Omental fat pad (tissue), 4 donors: ENCODE measurements around the gene VMP1. TPM values are rescaled to one million over a fixed set of nuclear protein-coding genes. Genes with fewer than 3 reads are reported as not detected.
"Not testable (repeated sequence)": the region's sequence is repeated elsewhere in the genome, so short reads cannot be mapped to it uniquely, and the experiment has no call there.

Experiments used
- ATAC-seq: fragments of 150-250 bp; one replicate; pipeline ENCODE4 v1.9.1; 2016; ENCODE audit warnings: mild to moderate bottlenecking, moderate library complexity; ENCODE audit not compliant: low FRiP score
- DNase-seq: peaks from one replicate; pipeline ENCODE4 v3.0.0-alpha.2; 2019; ENCODE audit warnings: low spot score
- total RNA-seq, 4 donors: library from RNA; depleted of rRNA; stranded (reverse); fragments of >200 nt; gene quantifications; one replicate each; pipeline ENCODE4 v1.1.0, GENCODE V29; 2016
- TF ChIP-seq, protein P1 (sequence below), 3 donors: fragments of 450-650 bp; IDR thresholded peaks; one replicate each; pipeline ENCODE4 v1.5.1; 2016 to 2017; ENCODE audit warnings: antibody characterized with exemption in 3 of 3, mild to moderate bottlenecking in 3 of 3, moderate library complexity in 2 of 3

Gene VMP1
- total RNA-seq, 4 donors from 2014 or later = 169 to 476 (median 278) TPM

DNA sequence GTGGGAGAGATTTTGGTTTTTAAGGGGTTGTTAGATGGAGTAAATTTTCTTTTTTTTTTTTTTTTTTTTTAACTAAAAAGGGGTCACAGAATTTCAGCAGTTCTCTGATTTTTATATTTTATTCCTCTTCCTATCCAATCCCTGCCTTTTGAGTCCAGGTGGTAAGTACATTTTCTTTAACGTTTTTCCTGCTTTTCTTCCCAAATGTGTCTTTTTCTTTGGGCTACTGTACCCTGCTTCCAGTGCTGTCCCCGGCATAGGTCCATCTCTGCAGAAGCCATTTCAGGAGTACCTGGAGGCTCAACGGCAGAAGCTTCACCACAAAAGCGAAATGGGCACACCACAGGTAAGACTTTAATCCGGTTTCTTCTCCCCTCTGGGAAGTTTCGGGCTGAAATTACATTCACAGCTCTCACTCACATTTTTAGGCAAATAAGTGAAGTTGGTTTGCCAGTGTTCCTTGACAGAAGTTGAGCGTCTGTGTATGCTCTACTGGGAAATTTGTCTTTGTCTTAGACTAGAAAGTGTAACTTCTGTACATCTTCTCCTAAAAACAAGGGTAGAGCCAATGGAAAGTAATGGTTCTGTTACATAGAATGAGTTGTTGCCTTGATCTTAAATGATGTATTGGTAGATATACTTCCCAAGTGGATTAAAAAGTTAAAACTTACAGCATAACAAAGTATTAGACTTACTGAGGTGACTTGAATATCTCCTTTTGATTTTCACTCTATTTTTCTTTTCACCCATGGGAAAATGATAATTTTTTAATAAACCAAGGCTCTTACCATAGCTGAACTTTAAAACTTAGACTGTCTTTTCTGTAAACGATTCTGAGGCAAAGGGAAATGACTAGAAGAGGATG lies 130.8 kb downstream of the VMP1 start:
- TF ChIP-seq, protein P1, sequence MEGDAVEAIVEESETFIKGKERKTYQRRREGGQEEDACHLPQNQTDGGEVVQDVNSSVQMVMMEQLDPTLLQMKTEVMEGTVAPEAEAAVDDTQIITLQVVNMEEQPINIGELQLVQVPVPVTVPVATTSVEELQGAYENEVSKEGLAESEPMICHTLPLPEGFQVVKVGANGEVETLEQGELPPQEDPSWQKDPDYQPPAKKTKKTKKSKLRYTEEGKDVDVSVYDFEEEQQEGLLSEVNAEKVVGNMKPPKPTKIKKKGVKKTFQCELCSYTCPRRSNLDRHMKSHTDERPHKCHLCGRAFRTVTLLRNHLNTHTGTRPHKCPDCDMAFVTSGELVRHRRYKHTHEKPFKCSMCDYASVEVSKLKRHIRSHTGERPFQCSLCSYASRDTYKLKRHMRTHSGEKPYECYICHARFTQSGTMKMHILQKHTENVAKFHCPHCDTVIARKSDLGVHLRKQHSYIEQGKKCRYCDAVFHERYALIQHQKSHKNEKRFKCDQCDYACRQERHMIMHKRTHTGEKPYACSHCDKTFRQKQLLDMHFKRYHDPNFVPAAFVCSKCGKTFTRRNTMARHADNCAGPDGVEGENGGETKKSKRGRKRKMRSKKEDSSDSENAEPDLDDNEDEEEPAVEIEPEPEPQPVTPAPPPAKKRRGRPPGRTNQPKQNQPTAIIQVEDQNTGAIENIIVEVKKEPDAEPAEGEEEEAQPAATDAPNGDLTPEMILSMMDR (IDR thresholded peaks at IDR 0.05) = no peak
- ATAC-seq (no peak), DNase-seq (no peak)

DNA sequence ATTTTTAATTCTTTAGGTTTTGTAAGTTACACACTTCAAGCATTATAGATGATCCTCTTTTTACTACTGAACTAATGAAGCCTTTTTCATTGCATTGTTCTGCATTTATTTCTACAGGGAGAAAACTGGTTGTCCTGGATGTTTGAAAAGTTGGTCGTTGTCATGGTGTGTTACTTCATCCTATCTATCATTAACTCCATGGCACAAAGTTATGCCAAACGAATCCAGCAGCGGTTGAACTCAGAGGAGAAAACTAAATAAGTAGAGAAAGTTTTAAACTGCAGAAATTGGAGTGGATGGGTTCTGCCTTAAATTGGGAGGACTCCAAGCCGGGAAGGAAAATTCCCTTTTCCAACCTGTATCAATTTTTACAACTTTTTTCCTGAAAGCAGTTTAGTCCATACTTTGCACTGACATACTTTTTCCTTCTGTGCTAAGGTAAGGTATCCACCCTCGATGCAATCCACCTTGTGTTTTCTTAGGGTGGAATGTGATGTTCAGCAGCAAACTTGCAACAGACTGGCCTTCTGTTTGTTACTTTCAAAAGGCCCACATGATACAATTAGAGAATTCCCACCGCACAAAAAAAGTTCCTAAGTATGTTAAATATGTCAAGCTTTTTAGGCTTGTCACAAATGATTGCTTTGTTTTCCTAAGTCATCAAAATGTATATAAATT lies 132.3 kb downstream of the VMP1 start:
- no peak for DNase-seq
- no peak for ATAC-seq
- TF ChIP-seq, protein P1 (IDR thresholded peaks at IDR 0.05) = no peak

DNA sequence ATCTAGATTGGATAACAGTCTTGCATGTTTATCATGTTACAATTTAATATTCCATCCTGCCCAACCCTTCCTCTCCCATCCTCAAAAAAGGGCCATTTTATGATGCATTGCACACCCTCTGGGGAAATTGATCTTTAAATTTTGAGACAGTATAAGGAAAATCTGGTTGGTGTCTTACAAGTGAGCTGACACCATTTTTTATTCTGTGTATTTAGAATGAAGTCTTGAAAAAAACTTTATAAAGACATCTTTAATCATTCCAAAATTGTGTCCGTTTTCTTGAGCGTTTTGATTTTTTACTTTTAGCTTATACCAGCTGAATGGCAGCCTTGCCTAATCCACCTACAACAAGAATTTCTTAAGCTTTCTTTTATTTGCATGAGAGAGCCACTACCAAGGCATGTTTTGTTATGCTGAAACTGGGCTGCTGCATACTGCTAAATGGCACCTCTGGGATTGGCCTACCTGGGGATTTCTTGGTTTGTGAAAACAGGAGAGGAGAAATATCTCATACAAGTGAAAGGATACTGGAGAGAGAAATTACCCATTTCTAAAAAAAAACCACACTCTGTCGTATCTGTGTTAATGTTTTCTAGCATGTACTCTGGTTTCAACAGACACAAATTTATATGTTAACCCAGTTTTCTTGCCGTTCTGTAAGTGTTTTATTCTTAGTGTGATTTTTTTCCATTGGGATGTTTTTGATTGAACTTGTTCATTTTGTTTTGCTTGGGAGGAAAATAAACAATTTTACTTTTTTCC lies 133.1 kb downstream of the VMP1 start:
- TF ChIP-seq, protein P1 (IDR thresholded peaks at IDR 0.05) = no peak
- DNase-seq (no peak), ATAC-seq (no peak)

DNA sequence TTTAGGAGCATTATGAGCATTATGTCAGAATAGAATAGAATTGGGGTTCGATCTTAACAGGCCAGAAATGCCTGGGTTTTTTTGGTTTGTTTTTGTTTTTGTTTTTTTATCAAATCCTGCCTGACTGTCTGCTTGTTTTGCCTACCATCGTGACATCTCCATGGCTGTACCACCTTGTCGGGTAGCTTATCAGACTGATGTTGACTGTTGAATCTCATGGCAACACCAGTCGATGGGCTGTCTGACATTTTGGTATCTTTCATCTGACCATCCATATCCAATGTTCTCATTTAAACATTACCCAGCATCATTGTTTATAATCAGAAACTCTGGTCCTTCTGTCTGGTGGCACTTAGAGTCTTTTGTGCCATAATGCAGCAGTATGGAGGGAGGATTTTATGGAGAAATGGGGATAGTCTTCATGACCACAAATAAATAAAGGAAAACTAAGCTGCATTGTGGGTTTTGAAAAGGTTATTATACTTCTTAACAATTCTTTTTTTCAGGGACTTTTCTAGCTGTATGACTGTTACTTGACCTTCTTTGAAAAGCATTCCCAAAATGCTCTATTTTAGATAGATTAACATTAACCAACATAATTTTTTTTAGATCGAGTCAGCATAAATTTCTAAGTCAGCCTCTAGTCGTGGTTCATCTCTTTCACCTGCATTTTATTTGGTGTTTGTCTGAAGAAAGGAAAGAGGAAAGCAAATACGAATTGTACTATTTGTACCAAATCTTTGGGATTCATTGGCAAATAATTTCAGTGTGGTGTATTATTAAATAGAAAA lies 133.8 kb downstream of the VMP1 start:
- not testable (repeated sequence) for ATAC-seq, DNase-seq

DNA sequence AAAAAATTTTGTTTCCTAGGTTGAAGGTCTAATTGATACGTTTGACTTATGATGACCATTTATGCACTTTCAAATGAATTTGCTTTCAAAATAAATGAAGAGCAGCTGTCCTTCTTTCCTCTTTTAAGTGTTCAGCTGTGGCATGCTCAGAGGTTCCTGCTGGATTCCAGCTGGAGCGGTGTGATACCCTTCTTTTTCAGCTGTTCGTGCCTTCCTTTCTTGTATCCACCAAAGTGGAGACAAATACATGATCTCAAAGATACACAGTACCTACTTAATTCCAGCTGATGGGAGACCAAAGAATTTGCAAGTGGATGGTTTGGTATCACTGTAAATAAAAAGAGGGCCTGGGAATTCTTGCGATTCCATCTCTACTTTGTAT lies 134.4 kb downstream of the VMP1 start:
- DNase-seq, ATAC-seq: not testable (repeated sequence)

DNA sequence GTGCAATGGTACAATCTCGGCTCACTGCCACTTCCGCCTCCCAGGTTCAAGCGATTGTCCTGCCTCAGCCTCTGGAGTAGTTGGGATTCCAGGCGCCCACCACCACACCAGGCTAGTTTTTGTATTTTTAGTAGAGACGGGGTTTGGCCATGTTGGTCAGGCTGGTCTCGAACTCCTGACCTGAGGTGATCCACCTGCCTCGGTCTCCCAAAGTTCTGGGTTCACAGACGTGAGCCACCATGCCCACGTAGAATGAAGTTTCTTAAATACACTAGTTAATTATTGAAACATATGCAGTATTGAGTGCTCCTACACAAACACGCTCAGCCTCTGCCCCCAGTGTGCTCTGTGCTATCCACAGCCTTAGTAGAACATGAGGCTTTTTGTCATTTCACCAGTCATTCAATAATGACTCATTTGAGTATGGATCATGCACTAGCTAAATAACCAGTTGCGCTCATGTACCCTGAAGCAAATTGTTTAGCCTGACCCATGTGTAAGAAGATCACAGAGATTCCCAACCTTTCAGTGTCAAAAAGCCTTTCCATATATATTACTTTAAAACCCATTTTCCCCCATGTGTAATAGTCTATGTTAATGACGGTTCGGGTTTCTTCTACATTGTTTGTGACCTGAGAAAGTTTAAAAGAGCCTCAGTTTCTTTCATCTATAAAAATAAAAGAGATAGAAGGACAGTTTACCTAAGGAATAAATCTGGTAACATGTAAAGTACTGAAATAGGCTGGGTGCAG lies 135.6 kb downstream of the VMP1 start:
- ATAC-seq = peak; percentile 44
- peak; percentile 42 for DNase-seq
- TF ChIP-seq, protein P1 (IDR thresholded peaks at IDR 0.05) = no peak

DNA sequence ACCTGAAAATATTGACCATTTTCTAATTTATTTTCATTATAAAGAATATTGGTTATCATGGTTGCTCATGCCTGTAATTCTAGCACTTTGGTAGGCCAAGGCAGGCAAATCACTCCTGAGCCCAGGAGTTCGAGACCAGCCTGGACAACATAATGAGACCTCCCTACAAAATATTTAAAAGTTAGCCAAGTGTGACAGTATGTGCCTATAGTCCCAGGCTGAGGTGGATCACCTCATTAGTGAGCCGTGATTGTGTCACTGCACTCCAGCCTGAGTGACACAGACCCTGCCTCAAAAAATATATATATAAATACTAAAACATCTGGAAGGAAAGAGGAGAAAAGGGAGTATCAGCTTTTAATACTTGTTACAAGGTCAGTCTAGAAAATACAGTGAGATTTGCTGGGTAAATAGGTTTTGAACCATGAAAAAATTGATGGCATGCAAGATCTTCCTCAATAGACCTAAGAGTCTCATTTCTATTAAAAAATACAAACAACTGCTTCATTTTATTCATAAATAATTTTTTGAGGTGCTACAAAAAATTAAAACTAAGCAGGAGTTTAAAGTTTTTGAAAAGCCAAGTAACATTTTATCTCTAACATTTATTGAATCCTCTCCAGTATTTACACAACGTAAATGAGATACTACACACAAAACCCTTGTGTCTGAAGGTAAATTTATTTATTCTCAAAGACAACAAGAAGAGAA lies 137.6 kb downstream of the VMP1 start:
- ATAC-seq (no peak), DNase-seq (no peak)
- TF ChIP-seq, protein P1 (IDR thresholded peaks at IDR 0.05) = no peak
